Endothelial cell of umbilical vein (primary cell): ENCODE results near the gene ADAMTSL2. TPM values are rescaled to one million over a fixed set of nuclear protein-coding genes. Genes with fewer than 3 reads are reported as not detected.

ENCODE experiments used
- BruUV-seq: library from RNA; stranded (reverse); fragments of 400-500 nt; replicated peaks from 2 replicates; lab custom pipeline; 2021; lab: Mats Ljungman, UMichigan
- CTCF ChIA-PET: fragments of 300-600, 350-600 bp; sonication (Branson Sonifier 250); formaldehyde crosslinking; loops from one replicate; lab custom pipeline; 2021; ENCODE audit warnings: antibody characterized with exemption, inconsistent platforms; lab: Charles Lee
- POLR2A ChIA-PET: fragments of 300-600, 350-600 bp; sonication (Branson Sonifier 250); formaldehyde crosslinking; loops from one replicate; lab custom pipeline; 2021; ENCODE audit warnings: antibody characterized with exemption, inconsistent platforms; lab: Charles Lee
- DNase-seq: peaks from one replicate; pipeline ENCODE4 v3.0.0-alpha.2; 2011; ENCODE audit warnings: low read depth, low spot score
- FAIRE-seq: peaks from 2 replicates; lab custom pipeline; 2011; peaks lifted over from hg19 to GRCh38; lab: Jason Lieb, UNC
- H2AFZ ChIP-seq: 2 replicates; pipeline ENCODE4 v1.6.0; 2012; ENCODE audit warnings: low read depth, low read length, control low read depth, inconsistent platforms
- H3K27ac ChIP-seq: 2 replicates; pipeline ENCODE4 v1.5.1; 2011; ENCODE audit warnings: low read depth, mild to moderate bottlenecking, control low read depth, low read length, moderate library complexity; ENCODE audit not compliant: insufficient read depth
- H3K27me3 ChIP-seq, 2 experiments: 2 replicates each; pipeline versions ENCODE4 v1.6.0 to v1.6.1; 2011; ENCODE audit warnings: low read length in 2 of 2, mixed read lengths in 1 of 2; ENCODE audit not compliant: control insufficient read depth in 2 of 2, insufficient read depth in 2 of 2
- H3K36me3 ChIP-seq, 2 experiments: 2 replicates in 1 of 2; 3 replicates in 1 of 2; pipeline ENCODE4 v1.5.1; 2011; ENCODE audit warnings: low read length in 2 of 2, mild to moderate bottlenecking in 1 of 2, moderate library complexity in 1 of 2; ENCODE audit not compliant: control insufficient read depth in 2 of 2, insufficient read depth in 2 of 2; ENCODE audit errors: extremely low read depth in 1 of 2
- H3K4me1 ChIP-seq: 3 replicates; pipeline ENCODE4 v1.5.1; 2011; ENCODE audit warnings: mild to moderate bottlenecking, low read length; ENCODE audit not compliant: control insufficient read depth, insufficient read depth; ENCODE audit errors: extremely low read depth
- H3K4me2 ChIP-seq: 2 replicates; pipeline ENCODE4 v1.6.1; 2011; ENCODE audit warnings: low read length, control low read depth, mixed read lengths; ENCODE audit not compliant: insufficient read depth
- H3K4me3 ChIP-seq, 3 experiments: fragments of 200-600 bp in 1 of 3; sonication (generic), shearing (Covaris generic) in 1 of 3; replicated peaks in 1 of 3; 2 replicates each; pipeline ENCODE4 v1.5.1; 2011 to 2016; ENCODE audit warnings: control low read depth in 3 of 3, low read length in 3 of 3, mild to moderate bottlenecking in 2 of 3, inconsistent platforms in 1 of 3, low read depth in 1 of 3, moderate library complexity in 1 of 3; ENCODE audit not compliant: insufficient read depth in 1 of 3
- H3K79me2 ChIP-seq: 2 replicates; pipeline ENCODE4 v1.6.0; 2012; ENCODE audit warnings: low read length, inconsistent platforms; ENCODE audit not compliant: control insufficient read depth, insufficient read depth
- H3K9ac ChIP-seq: replicated peaks from 2 replicates; pipeline ENCODE3; 2011; ENCODE audit warnings: low read length, control low read depth; ENCODE audit not compliant: insufficient read depth; ENCODE audit errors: extremely low read depth
- H3K9me1 ChIP-seq: replicated peaks from 3 replicates; pipeline ENCODE4 v1.6.0; 2011; ENCODE audit warnings: mild to moderate bottlenecking, low read length; ENCODE audit not compliant: control insufficient read depth, insufficient read depth; ENCODE audit errors: extremely low read depth
- H3K9me3 ChIP-seq: replicated peaks from 2 replicates; pipeline ENCODE4 v1.5.1; 2012; ENCODE audit warnings: low read length, inconsistent platforms; ENCODE audit not compliant: control insufficient read depth, insufficient read depth
- H4K20me1 ChIP-seq: replicated peaks from 2 replicates; pipeline ENCODE3; 2011; ENCODE audit warnings: mild to moderate bottlenecking, low read length; ENCODE audit not compliant: control insufficient read depth, insufficient read depth; ENCODE audit errors: extremely low read depth
- EZH2 ChIP-seq: IDR thresholded peaks from 2 replicates; pipeline ENCODE4 v1.6.1; 2012; ENCODE audit warnings: borderline replicate concordance, low read depth, mild to moderate bottlenecking, moderate library complexity, low read length, inconsistent platforms; ENCODE audit not compliant: severe bottlenecking
- FOS ChIP-seq: IDR thresholded peaks from 2 replicates; pipeline ENCODE4 v1.6.1; 2011; ENCODE audit warnings: mild to moderate bottlenecking, low read length, moderate library complexity, borderline replicate concordance; ENCODE audit not compliant: insufficient read depth
- GATA2 ChIP-seq: IDR thresholded peaks from 2 replicates; pipeline ENCODE4 v1.7.0; 2011; ENCODE audit warnings: low read depth, mild to moderate bottlenecking, moderate library complexity, mixed read lengths, low read length; ENCODE audit not compliant: insufficient read length, insufficient read depth
- JUN ChIP-seq: IDR thresholded peaks from 2 replicates; pipeline ENCODE4 v1.6.1; 2011; ENCODE audit warnings: borderline replicate concordance, low read depth; ENCODE audit not compliant: insufficient read length, insufficient read depth
- MYC ChIP-seq: IDR thresholded peaks from one replicate; pipeline ENCODE4 v1.6.1; 2011; ENCODE audit warnings: mild to moderate bottlenecking, low read depth, low read length
- POLR2A ChIP-seq: IDR thresholded peaks from 2 replicates; pipeline ENCODE4 v1.6.1; 2012; ENCODE audit warnings: low read depth, mild to moderate bottlenecking, control low read depth, low read length
- POLR2AphosphoS5 ChIP-seq: IDR thresholded peaks from 2 replicates; pipeline ENCODE4 v1.6.1; 2012; ENCODE audit warnings: low read depth, mild to moderate bottlenecking, control low read depth, low read length, moderate library complexity; ENCODE audit not compliant: insufficient read depth
- dilution Hi-C: fragments of 300-500 bp; cut with MboI; formaldehyde crosslinking; loops from one replicate; pipeline ENCODE4 v1.15.0; 2019; ENCODE audit warnings: low sequenced_read_pairs; ENCODE audit not compliant: extremely low pct_ligation_motif_present
- intact Hi-C: fragments of 100-400 bp; cut with micrococcal nuclease; formaldehyde crosslinking; loops from one replicate; pipeline ENCODE4 v1.10.0; 2022
- polyA plus RNA-seq, 4 experiments: library from polyadenylated mRNA; depleted of rRNA in 3 of 4; stranded (reverse) in 3 of 4; unstranded in 1 of 4; fragments of >200 nt; gene quantifications; 2 replicates each; pipeline versions ENCODE4 v1.2.1 to v1.2.3, GENCODE V29; 2011 to 2012; ENCODE audit warnings: missing spikeins in 1 of 4
- total RNA-seq: library from RNA; stranded (reverse); gene quantifications from 2 replicates; pipeline ENCODE4 v1.2.3, GENCODE V29; 2021
- TF ChIP-seq, protein P1 (sequence below), 2 donors: IDR thresholded peaks; 1 replicate in 1 of 2; 2 replicates in 1 of 2; pipeline ENCODE4 v1.5.1; 2011; ENCODE audit warnings: low read length in 2 of 2, mild to moderate bottlenecking in 2 of 2, moderate library complexity in 2 of 2, control low read depth in 1 of 2, inconsistent platforms in 1 of 2, low read depth in 1 of 2; ENCODE audit not compliant: insufficient read depth in 1 of 2; ENCODE audit errors: extremely low read depth in 1 of 2
- TF ChIP-seq, protein P2 (sequence below): IDR thresholded peaks from 2 replicates; pipeline ENCODE4 v1.6.1; 2011; ENCODE audit not compliant: insufficient read depth, insufficient read length

Gene ADAMTSL2
- total and polyA plus RNA-seq, 2 donors (not counting 3 experiments of a cell fraction or from before 2014, with no cell fraction given): not detected

DNA sequence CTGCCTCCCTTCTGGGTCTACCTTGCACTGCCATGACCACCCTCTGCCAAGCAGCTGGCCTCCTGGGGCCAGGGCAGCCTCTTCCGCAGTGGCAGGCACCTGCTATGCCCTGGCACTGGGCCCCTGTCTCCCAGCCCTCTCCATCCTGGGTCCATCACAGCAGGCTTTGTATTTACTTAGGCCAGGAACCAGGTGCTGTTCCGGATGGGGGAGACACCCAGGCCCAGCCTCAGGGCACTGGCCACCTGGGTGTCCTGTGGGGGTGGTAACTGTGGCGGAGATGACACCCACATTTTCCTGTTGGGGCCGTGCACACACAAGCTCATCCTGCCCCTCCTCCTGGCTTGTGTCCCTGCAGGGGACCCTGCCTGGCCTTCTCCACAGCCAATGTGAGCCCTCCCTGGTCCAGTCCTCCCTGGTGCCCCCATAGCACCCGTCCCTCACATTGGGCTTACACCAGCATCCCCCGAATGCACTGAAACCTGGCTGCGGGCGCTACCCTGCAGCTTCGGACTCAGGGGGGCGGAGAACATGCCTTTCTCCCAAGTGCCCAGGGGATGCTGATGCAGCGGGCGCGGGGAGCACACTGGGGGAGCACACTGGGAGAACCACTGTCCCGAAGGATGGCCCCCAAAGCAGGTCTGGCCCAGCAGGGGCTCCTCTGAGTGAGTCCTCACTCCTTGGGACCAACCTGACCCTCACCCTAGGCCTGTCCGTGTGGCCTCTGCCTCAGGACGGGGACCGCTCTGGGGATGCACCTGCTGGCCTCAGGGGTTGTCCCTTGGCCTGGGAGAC is 56.8 kb downstream of the ADAMTSL2 start:
- dilution Hi-C loops: no loop called here
- CTCF ChIA-PET: no interaction called here
- no TSS peak for BruUV-seq

DNA sequence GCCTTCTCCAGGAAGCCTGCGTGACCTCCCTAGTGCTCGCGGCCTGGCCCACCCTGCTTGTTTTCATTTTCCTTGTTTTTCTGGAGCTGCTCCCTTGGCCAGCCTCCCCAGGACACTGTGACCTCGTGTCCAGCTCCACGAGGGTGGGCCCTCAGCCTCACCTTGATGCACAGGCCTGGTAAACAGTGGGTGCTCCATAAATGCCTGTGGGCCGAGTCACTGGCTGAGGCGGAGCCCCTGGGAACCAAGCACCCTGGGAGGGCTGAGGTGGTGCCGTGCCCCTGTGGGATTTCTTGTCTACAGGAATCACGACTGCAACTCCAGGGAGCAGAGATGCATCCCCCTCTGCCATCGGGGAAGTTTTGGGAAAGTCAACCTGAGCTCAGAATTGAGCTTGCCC is 57.5 kb downstream of the ADAMTSL2 start:
- FAIRE-seq (no peak), DNase-seq (no peak)
- intact Hi-C loops: no loop called here
- TF ChIP-seq EZH2: no peak
- no peak for TF ChIP-seq MYC
- TF ChIP-seq POLR2AphosphoS5: no peak
- TF ChIP-seq GATA2: no peak
- no peak for TF ChIP-seq POLR2A
- no peak for TF ChIP-seq JUN
- TF ChIP-seq, protein P1, sequence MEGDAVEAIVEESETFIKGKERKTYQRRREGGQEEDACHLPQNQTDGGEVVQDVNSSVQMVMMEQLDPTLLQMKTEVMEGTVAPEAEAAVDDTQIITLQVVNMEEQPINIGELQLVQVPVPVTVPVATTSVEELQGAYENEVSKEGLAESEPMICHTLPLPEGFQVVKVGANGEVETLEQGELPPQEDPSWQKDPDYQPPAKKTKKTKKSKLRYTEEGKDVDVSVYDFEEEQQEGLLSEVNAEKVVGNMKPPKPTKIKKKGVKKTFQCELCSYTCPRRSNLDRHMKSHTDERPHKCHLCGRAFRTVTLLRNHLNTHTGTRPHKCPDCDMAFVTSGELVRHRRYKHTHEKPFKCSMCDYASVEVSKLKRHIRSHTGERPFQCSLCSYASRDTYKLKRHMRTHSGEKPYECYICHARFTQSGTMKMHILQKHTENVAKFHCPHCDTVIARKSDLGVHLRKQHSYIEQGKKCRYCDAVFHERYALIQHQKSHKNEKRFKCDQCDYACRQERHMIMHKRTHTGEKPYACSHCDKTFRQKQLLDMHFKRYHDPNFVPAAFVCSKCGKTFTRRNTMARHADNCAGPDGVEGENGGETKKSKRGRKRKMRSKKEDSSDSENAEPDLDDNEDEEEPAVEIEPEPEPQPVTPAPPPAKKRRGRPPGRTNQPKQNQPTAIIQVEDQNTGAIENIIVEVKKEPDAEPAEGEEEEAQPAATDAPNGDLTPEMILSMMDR (IDR thresholded peaks at IDR 0.05; ENCODE audit: extremely low read depth in 1 of 2, insufficient read depth in 1 of 2, low read depth in 1 of 2, low read length in 2 of 2): no peak
- no peak for TF ChIP-seq FOS
- TF ChIP-seq, protein P2, sequence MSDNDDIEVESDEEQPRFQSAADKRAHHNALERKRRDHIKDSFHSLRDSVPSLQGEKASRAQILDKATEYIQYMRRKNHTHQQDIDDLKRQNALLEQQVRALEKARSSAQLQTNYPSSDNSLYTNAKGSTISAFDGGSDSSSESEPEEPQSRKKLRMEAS: no peak
- Histone ChIP-seq H3K9me3 (no peaks in the 10 kb centered on the region), H3K4me1 (no peaks in the 10 kb centered on the region), H3K27ac (no peak overlapping the region), H3K36me3 (no peaks in the 10 kb centered on the region), H4K20me1 (no peaks in the 10 kb centered on the region), H3K79me2 (no peaks in the 10 kb centered on the region), H3K4me2 (no peak overlapping the region), H3K4me3 (no peak overlapping the region), H3K9me1 (no peaks in the 10 kb centered on the region), H2AFZ (no peak overlapping the region), H3K9ac (no peak overlapping the region), H3K27me3 (no peaks in the 10 kb centered on the region)
- CTCF ChIA-PET: no interaction called here
- no TSS peak for BruUV-seq
- dilution Hi-C loops: no loop called here
- POLR2A ChIA-PET: no interaction called here

More for the DNA sequence above, 56.8 kb downstream of the ADAMTSL2 start:
- POLR2A ChIA-PET: no interaction called here
- Histone ChIP-seq H3K9me1 (no peaks in the 10 kb centered on the region), H3K79me2 (no peaks in the 10 kb centered on the region), H3K9me3 (no peaks in the 10 kb centered on the region), H3K36me3 (no peaks in the 10 kb centered on the region), H3K9ac (no peak overlapping the region), H3K4me3 (no peak overlapping the region), H2AFZ (no peak overlapping the region), H3K27me3 (peaks cover 0 to under 1% of the 10 kb centered on the region in 2 experiments), H3K4me2 (no peak overlapping the region), H3K4me1 (no peaks in the 10 kb centered on the region), H3K27ac (no peak overlapping the region), H4K20me1 (no peaks in the 10 kb centered on the region)
- DNase-seq (no peak), FAIRE-seq (no peak)
- TF ChIP-seq POLR2A: no peak
- TF ChIP-seq JUN: no peak
- TF ChIP-seq POLR2AphosphoS5: no peak
- TF ChIP-seq EZH2: no peak
- TF ChIP-seq, protein P2: no peak
- intact Hi-C loops: no loop called here
